ENCODE results near the gene COQ7. TPM values are rescaled to one million over a fixed set of nuclear protein-coding genes. Genes with fewer than 3 reads are reported as not detected.
A peak's percentile ranks its signal among the peaks of the same experiment; 100 is the strongest.

COQ7 gene
- total RNA-seq, 2 experiments from 2014 or later = 21.6 to 22.2 TPM

GRCh38 chr16:19071811-19072777, 4.7 kb downstream of the COQ7 start:
- H2AFZ ChIP-seq (ENCODE audit: low read length) = no peak overlapping the region
- peaks cover 37% of the 10 kb centered on the region for H3K36me3 ChIP-seq (ENCODE audit: insufficient read depth, low read length)
- BruUV-seq (replicated peaks) = no TSS peak
- no peak overlapping the region for H3K27ac ChIP-seq (ENCODE audit: low read depth, low read length, poor library complexity, severe bottlenecking)
- no peaks in the 10 kb centered on the region for H3K9me2 ChIP-seq (ENCODE audit: insufficient read depth, low read length)
- no peak overlapping the region for H3K4me3 ChIP-seq (ENCODE audit: low read depth, low read length, poor library complexity, severe bottlenecking)
- no peaks in the 10 kb centered on the region for H4K20me1 ChIP-seq (ENCODE audit: insufficient read depth, low read length)
- ChIA-PET POLR2A (interaction anchor here (0.6 kb wide), 1 partner anchor 198 kb away, joined by 6 read pairs; no protein-coding TSS in a partner anchor), CTCF (ENCODE audit: unreplicated experiment) (no interaction called here)
- H3K4me1 ChIP-seq (ENCODE audit: insufficient read depth, low read length, poor library complexity, severe bottlenecking) = peaks cover 8% of the 10 kb centered on the region
- H3K4me2 ChIP-seq (ENCODE audit: low read length) = no peak overlapping the region
- peaks cover 10% of the 10 kb centered on the region; the same call in 1 of the 2 replicates for H3K79me2 ChIP-seq (ENCODE audit: insufficient read depth, low read depth, low read length)
- TF ChIP-seq EZH2phosphoT487 (IDR thresholded peaks at IDR 0.05; ENCODE audit: borderline replicate concordance, low read depth, low read length) = no peak
- TF ChIP-seq, protein P1, sequence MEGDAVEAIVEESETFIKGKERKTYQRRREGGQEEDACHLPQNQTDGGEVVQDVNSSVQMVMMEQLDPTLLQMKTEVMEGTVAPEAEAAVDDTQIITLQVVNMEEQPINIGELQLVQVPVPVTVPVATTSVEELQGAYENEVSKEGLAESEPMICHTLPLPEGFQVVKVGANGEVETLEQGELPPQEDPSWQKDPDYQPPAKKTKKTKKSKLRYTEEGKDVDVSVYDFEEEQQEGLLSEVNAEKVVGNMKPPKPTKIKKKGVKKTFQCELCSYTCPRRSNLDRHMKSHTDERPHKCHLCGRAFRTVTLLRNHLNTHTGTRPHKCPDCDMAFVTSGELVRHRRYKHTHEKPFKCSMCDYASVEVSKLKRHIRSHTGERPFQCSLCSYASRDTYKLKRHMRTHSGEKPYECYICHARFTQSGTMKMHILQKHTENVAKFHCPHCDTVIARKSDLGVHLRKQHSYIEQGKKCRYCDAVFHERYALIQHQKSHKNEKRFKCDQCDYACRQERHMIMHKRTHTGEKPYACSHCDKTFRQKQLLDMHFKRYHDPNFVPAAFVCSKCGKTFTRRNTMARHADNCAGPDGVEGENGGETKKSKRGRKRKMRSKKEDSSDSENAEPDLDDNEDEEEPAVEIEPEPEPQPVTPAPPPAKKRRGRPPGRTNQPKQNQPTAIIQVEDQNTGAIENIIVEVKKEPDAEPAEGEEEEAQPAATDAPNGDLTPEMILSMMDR (conservative IDR thresholded peaks at IDR 0.05; ENCODE audit: low read length) = peak; percentile 84
- no peaks in the 10 kb centered on the region for H3K9me3 ChIP-seq (ENCODE audit: low read length)
- intact Hi-C loops (cut with micrococcal nuclease; ENCODE audit: unreplicated experiment) = no loop called here
- peak; percentile 67 for DNase-seq (ENCODE audit: low spot score)

DNA sequence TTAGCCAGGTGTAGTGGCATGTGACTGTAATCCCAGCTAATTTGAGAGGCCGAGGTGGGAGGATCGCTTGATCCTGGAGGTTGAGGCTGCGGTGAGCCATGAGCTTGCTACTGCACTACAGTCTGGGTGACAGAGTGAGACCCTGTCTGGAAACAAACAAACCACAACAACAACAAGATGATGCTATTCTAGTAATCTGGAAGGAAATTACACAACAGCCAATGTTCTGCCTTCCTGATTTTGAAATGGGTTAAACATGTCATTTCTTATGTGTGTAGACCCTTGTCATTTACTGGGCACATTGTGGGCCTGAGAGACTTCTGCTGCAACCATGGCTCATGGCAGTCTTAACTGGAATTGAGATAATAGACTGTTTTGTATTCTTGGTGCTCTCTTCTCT, 5.9 kb downstream of the COQ7 start:
- ChIA-PET POLR2A (interaction anchor here (0.6 kb wide), 1 partner anchor 197 kb away, joined by 6 read pairs; no protein-coding TSS in a partner anchor), CTCF (ENCODE audit: unreplicated experiment) (no interaction called here)
- intact Hi-C loops (cut with micrococcal nuclease; ENCODE audit: unreplicated experiment) = no loop called here
- H3K4me3 ChIP-seq (ENCODE audit: low read depth, low read length, poor library complexity, severe bottlenecking) = no peak overlapping the region
- H3K79me2 ChIP-seq (ENCODE audit: insufficient read depth, low read depth, low read length) = peaks cover 8% of the 10 kb centered on the region; the same call in 1 of the 2 replicates
- H3K4me2 ChIP-seq (ENCODE audit: low read length) = no peak overlapping the region
- DNase-seq (ENCODE audit: low spot score) = no peak
- H4K20me1 ChIP-seq (ENCODE audit: insufficient read depth, low read length) = no peaks in the 10 kb centered on the region
- H3K4me1 ChIP-seq (ENCODE audit: insufficient read depth, low read length, poor library complexity, severe bottlenecking) = peaks cover 8% of the 10 kb centered on the region
- no peaks in the 10 kb centered on the region for H3K9me3 ChIP-seq (ENCODE audit: low read length)
- H2AFZ ChIP-seq (ENCODE audit: low read length) = no peak overlapping the region
- no peaks in the 10 kb centered on the region for H3K9me2 ChIP-seq (ENCODE audit: insufficient read depth, low read length)
- TF ChIP-seq EZH2phosphoT487 (IDR thresholded peaks at IDR 0.05; ENCODE audit: borderline replicate concordance, low read depth, low read length) = no peak
- TF ChIP-seq, protein P1 (conservative IDR thresholded peaks at IDR 0.05; ENCODE audit: low read length) = no peak
- no TSS peak for BruUV-seq (replicated peaks)
- H3K27ac ChIP-seq (ENCODE audit: low read depth, low read length, poor library complexity, severe bottlenecking) = no peak overlapping the region
- H3K36me3 ChIP-seq (ENCODE audit: insufficient read depth, low read length) = peaks cover 49% of the 10 kb centered on the region

DNA sequence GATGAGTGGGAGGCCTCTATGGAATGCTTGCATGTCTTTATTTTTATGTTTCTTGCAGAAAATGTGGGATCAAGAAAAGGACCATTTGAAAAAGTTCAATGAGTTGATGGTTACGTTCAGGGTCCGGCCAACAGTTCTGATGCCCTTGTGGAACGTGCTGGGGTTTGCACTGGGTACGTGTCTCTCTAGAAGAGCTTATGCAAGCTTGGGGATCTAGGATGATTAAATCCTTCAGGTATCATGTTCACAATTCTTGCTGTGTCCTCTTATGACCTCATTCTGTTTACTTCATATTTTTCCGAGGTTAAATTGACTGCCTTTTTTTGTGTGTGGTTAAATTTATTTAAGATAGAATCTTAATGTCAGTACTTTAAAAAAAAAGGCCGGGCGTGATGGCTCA, 6.4 kb downstream of the COQ7 start:
- TF ChIP-seq, protein P1 (conservative IDR thresholded peaks at IDR 0.05; ENCODE audit: low read length) = no peak
- TF ChIP-seq EZH2phosphoT487 (IDR thresholded peaks at IDR 0.05; ENCODE audit: borderline replicate concordance, low read depth, low read length) = no peak
- Histone ChIP-seq H3K9me2 (ENCODE audit: insufficient read depth, low read length) (no peaks in the 10 kb centered on the region), H3K79me2 (ENCODE audit: insufficient read depth, low read depth, low read length) (peaks cover 2% of the 10 kb centered on the region; the same call in 1 of the 2 replicates), H3K4me2 (ENCODE audit: low read length) (no peak overlapping the region), H3K27ac (ENCODE audit: low read depth, low read length, poor library complexity, severe bottlenecking) (no peak overlapping the region), H3K36me3 (ENCODE audit: insufficient read depth, low read length) (peaks cover 54% of the 10 kb centered on the region), H3K9me3 (ENCODE audit: low read length) (no peaks in the 10 kb centered on the region), H3K4me1 (ENCODE audit: insufficient read depth, low read length, poor library complexity, severe bottlenecking) (peaks cover 4% of the 10 kb centered on the region), H4K20me1 (ENCODE audit: insufficient read depth, low read length) (no peaks in the 10 kb centered on the region), H2AFZ (ENCODE audit: low read length) (no peak overlapping the region), H3K4me3 (ENCODE audit: low read depth, low read length, poor library complexity, severe bottlenecking) (no peak overlapping the region)
- no TSS peak for BruUV-seq (replicated peaks)
- intact Hi-C loops (cut with micrococcal nuclease; ENCODE audit: unreplicated experiment) = no loop called here
- CTCF ChIA-PET (ENCODE audit: unreplicated experiment) = no interaction called here
- POLR2A ChIA-PET = no interaction called here
- DNase-seq (ENCODE audit: low spot score) = no peak

Data from OCI-LY7 (cell line).